Activated naive CD4-positive, alpha-beta T cell (primary cell): ENCODE measurements around the gene GULP1.
"Not testable (repeated sequence)": the region's sequence is repeated elsewhere in the genome, so short reads cannot be mapped to it uniquely, and the experiment has no call there.

Experiments
- DNase-seq, 4 experiments: peaks; one replicate each; lab custom pipeline; 2025; lab: John Stamatoyannopoulos, UW

The GULP1 gene

DNA sequence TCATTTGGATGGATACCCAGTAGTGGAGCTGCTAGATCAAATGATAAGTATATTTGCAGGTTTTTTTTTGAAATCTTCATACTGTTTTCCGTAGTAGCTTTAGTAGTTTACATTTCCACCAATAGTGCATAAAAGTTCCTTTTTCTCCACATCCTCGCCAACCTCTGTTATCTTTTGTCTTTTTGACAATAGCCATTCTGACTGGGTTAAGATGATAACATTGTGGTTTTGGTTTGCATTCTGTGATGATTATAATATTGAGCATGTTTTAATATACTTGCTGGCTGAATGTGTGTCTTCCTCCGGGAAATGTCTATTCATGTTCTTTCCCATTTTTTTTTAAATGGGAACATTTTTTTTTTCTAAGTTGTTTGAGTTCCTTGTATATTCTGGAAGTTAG, 260.0 kb downstream of the GULP1 start:
- no peak for DNase-seq

DNA sequence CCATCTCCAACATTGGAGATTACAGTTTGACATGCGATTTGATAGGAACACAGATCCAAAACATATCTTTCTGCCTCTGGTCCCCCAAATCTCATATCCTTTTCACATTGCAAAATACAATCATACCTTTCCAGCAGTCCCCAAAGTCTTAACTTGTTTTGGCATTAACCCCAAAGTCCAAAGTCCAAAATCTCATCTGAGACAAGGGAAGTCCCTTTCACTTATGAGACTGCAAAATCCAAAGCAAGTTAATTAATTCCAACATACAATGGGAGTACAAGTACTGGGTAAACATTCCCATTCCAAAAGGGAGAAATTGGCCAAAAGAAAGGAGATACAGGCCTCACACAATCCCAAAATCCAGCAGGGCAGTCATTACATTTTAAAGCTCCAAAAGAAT, 265.4 kb downstream of the GULP1 start:
- no peak for DNase-seq

DNA sequence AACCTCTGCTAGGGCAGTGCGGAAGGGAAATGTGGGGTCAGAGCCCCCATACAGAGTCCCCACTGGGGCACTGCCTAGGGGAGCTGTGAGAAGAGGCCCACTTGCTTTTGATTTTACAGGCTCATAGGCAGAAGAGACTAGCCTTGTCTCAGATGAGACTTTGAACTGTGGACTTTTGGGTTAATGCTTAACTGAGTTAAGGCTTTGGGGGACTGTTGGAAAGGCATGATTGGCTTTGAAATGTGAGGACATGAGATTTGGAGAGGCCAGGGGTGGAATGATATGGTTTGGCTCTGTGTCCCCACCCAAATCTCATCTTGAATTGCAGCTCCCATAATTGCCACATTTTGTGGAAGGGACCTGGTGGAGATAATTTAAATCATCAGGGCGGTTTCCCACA, 267.8 kb downstream of the GULP1 start:
- not testable (repeated sequence) for DNase-seq

DNA sequence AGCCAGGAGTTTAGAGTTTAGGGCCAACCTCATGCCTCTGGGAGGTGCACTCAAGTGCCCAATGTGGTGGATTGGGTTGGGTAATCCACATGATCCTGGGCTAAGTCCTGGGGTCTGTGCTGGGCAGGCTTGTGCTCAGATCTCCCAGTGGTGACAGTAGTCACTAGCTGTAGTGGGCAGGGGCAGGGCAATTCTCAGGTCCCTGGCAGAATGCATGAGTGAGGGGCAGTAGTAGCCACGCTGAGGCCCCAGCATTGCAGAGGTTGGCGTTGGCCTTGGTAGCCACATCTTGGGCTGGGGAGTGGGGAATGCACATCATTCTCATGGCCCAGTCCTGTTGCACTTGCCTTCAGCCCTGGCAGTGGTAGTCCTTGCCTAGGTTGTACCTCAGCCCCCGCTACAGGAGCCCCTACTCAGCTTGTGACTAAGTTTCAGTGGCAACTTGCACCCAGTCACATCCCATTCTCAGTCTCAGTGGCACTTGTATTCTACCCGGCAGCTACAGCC, 269.9 kb downstream of the GULP1 start:
- DNase-seq, result no peak

DNA sequence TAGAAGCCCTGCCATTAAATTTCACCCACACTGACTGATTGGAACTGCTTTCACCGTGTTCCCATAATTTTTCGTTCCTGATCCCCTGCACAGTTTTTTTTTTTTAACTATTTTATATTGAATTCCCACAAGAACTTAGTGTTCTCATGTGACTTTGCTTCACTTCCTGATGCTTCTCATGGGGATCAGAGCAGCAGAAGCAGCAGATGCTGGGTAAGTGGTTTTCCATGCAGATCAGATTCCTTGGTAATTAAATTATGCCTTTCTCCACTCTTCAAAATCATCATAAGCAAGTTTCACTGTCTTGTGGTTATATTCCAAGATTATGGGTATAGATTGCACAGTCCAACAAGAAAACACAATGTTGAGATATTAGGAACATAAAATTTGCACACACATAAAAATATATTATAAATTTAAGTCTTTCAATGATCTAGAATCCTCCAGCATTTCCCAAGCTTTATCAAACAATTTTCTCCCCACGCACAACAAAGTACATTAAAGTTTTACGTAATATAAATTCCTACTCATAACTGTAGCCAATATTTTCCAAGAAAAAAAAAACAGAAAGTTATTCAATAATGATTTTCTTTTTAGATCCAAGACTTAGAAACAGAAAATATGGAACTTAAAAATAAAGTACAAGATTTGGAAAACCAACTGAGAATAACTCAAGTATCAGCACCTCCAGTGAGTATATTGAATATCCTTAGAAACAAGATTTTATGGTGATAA, 277.9 kb downstream of the GULP1 start:
- no peak for DNase-seq

DNA sequence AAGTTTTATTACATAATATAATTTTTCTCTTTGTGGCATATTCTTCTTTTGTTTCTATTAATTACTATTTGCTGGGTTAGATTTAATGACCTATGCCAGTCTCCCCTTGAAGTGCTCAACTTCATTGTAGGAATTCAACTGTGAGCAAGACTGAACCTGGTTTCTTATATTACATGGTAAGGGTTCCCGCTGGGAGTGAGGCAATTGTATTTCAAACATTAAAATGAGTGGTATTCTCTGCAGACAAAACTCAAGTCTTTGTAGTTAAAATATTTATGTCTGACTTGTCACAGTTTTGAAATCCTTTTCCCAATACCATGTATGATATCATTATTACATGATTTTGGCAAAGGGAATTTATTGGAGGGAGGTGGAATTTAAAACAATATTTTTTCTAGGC, 278.7 kb downstream of the GULP1 start:
- no peak for DNase-seq

DNA sequence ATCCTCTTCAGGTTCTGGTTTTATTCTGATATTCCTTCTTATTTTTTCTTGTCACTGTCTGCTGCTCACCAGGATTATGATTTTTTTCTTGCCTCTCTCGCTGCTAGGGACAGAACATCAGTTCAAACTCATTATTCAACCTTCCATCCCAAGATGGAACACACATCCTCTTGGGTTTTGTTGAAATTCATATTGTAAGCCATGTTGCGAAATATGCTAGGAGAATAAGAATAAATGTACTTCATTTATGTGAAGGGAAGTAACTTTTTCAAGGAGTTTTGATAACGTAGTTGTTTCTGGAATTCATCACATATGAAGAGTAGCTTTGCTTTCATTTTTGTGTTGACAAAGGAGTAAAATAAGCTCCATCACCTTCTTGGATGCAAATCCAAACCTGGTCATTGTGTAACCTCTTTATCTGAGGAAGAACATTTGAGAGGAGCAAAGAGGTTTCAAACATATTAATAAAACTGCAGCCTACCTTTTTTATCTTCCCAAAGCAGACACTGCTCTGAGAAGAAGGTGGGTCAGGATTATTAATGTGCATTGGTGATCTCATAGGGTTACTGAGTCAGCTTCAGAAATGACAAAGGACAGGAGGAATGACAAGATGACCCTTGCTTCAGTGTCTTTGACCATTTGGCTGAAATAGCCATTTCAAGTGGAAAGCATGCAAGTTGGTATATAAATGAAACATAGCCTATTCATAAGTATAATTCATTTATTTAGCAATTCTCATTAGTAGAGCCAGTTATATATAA, 280.0 kb downstream of the GULP1 start:
- DNase-seq, result no peak

DNA sequence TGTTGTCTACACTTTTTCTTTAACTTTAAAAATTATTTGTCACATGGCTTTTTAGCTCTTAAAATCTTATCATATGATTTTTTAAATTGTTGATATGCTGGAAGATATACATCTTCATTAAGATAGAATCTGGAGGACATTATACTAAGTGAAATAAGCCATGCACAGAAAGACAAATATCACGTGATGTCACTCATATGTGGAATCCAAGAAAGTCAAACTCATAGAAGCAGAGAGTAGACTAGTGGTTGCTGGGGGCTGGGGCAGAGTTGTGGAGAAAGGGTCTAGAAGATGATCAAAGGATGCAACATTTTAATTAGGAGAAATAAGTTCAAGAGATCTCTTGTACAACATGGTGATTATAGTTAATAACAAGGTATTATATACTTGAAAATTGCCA, 280.9 kb downstream of the GULP1 start:
- no peak for DNase-seq

DNA sequence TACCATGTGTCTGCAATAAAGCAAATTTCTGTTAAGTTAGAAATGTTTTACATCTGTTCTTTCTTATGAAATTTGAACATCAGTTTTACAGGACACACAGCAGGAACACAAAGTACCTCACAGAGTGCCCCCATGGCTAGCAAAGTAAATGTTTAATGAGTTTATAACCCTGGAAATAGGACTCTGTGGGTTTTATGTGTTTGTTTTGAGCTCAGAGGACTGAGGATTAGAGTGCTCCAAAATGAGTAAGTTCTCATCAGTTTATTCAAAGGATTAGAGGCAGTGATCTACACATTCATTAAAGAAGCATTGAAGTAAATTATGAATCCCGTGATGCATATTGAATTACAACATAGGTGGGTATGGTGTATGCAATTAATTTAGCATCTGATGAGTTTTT, 281.8 kb downstream of the GULP1 start:
- no peak for DNase-seq

DNA sequence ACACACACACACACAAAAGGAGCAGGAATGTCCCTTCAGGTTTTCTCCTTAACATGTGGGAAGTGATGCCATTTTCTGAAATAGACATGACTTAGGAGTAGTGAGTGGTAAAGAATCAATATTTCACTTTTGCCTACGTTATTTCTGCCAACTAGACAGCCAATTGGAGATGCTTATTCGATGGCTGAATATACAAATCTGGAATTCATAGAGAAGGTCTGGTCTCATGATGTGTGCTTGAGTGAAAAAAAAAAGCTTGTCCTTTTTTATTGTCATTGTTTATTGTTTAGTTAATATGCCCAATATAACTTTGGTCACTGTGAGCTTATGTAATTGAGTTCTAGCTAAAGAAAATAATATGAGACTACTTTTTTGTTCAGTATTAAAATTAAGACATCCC, 284.3 kb downstream of the GULP1 start:
- DNase-seq, result no peak

DNA sequence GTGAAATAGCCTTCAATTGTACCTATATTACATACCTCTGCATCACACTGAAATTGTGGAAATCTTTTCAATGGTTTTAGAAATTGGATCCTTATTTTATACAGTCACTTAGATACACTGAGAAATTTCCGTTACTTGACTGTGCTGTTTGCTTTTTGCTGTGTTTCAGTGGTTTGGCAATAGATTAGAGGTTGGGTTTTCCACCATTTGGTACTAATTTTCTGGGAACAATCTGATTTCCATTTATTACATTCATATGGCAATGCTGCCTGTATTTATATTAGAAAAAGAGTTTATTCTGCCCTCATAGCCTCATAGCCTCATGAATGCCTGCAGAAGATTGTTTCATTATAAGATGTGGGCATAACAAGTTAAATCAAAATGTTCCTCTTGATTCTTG, 285.0 kb downstream of the GULP1 start:
- no peak for DNase-seq

DNA sequence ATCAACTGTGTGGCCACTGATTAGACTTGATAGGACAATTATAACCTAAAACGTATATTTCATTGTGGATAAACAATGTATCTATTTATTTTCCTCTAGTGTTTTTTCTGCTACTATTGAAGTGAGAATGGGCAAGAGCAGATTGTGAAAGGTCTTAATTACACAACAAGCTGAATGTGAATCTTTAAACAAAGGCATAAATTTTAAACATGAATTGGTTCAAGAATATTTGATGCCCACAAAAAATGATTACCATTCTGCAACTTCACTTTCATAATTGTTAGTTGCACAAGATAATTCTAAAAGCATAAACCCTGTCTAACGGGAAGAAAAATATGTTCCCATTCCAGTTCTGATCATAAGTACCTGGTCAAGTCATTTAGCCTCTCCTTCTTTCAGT, 285.6 kb downstream of the GULP1 start:
- DNase-seq, result no peak

DNA sequence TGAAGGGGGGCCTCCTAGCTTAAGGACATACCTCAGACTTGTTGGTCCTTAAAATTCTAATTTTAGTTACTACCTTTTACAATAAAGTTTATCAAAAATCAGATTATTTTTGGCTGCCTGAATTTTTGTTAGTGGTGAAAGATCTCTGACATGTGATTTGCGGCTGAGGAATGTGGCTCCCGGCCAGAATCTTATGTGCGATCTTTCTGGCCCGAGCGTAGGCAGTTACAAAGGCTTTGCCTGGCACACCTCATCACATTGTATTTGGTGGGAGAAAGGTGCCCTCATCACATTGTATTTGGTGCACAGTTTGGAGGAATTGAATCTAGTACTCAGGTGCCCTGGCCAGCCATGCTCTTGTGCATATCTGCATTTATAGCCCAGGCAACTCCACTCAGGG, 289.1 kb downstream of the GULP1 start:
- DNase-seq, result no peak

DNA sequence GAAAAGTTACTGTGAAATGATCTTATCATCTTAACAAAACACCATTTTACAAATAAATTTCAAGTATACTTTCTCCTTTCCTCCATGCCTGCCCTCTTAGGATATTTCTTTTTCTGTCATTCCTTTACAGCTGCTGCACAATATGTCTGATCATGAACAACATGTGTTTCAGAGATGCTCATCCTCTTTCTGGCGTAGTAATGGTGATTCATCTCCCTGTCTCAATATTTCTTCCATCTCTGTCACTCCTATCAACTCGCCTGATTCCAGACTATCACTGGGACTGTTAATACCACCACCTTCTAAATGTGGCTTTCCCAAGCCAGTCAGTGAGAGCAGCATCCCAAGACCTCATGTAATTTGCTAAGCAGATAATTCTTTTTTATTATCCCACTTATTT, 290.5 kb downstream of the GULP1 start:
- no peak for DNase-seq

DNA sequence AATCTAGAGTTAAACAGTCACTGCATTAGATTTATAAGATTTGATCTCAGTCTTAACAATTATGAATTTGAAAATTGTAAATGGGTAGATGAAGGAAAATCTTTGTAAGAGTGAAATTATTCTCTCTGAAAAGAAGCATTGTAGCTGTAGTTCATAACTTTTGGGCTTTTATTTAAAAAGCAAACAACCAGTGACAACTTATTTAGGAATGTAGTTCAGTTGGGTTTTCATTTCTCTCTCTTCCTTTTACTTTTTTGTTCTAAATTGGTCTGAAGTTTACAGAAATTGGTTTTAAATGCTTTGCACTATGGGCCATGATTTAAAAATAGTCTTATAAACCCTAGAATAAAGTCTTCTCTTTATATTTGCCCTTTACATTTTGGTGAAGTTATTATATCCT, 296.6 kb downstream of the GULP1 start:
- DNase-seq, result no peak

DNA sequence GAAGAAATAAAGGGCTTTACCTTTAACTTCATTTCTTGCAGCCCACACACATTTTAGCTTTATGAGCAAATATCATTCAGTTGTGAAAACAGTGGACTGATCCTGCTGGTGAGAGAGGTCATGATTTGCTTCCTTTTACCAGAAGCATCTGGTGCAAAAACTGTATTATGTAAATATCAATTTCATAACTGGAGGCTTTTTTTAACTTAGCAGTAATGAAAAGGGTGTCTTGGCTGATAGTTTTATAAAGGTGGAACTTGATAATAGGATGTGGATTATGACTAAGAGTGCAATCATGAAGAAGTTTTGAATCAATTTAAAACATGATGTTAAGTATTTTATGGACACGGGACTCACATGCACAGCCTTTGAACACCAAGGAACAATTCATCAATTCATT, 304.4 kb downstream of the GULP1 start:
- DNase-seq, result no peak

DNA sequence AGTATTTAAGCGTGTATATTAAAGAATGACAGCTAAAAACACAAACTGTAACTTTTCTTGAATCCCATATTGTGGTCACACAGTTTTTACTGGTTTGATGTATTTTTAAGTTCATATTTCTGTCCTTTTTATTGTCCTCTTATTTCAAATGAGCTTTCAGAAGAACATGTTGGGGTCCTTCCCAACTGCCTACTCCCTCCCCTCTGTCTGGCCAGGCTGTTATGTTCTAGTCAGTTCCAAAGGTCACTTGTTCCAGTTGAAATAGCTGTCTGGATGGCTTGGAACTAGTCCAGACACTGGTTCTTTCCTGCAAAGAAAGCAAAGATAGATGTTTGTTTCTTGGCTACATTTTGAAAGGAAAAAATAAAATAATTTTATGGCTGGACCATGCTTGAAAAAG, 306.9 kb downstream of the GULP1 start:
- no peak for DNase-seq

DNA sequence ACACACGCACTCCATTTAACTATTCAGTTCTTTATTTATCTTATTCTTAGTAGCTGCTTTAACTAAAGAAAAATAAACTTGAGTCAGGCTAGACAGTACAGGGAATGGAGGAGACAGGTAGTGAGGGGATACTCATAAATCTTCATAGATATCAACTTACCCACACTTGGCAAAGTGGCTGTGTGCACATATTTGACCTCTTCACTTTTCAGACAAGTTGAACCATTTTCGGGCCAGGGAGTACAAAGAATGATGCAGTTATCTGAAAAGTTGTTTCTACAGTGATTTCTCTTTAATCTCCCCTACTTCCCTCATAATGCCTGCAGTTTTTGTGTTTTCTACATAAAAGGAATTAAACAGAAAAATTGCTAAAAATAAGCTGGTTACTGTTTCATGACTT, 307.5 kb downstream of the GULP1 start:
- no peak for DNase-seq

DNA sequence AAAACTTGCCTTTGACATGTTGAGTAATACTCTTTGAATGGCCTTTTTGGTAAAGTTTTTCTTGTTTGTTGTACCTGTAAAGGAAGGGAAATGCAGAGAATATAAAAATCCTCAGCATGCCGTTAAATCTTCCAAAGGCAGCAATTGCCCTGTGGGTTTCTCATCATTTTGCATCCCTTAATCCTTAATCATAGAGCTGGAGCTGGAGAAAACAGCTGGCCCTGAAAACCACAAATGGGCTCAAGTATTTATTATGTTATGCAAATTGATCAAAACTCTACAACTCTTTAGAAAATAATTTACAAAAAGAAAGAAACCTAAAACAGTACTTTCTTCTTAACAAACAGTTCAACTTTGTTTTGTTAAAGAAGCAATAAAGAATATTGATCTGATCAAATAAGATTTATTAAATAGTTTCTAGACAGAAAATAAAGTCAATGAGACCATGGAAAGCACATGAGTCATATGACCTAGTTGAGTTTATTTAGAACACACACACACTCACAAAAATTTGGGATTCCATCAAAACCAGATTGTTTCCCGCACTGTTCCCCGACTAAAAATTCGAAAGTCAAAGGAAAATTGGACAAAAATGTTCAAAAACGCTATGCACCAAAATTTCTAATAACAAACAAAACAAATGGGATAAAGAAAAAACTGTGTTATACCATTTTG, 309.0 kb downstream of the GULP1 start:
- DNase-seq, result no peak

DNA sequence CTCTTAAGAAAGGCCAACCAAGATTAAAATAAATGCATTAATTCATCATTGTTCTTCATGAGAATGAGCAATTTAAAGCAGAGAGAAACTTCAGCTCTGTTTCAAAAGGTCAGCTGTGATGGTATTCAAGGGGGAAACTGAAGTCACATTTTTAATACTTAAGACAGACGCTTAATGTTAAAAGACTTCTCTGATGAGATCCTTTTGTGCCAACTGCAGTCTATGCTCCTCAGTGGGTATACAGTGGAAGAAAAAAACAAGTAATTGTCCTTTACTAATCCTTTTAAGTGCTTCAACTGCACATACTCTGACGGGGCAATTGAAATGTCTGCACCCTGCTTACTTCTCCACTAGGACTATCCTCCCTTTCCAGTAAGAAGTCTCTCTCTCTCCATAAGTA, 309.7 kb downstream of the GULP1 start:
- DNase-seq, result no peak

DNA sequence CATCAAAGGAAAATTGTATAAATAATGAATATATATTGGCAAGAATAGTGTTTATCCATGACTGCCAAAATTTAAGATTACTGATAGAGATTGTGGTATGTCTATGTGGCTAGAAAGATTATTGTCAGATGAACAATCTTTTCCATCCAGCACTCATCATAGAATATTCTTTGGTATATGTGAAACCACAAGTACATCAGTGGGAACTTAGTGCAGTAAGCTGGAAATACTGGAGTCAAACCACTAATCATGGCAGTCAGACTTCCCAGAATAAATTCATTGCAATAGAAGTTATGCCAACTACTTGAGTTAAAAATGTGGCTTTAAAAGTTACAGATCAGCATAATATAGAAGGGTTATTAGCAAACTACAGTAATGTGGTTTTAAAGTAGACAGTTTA, 310.3 kb downstream of the GULP1 start:
- DNase-seq, result no peak

DNA sequence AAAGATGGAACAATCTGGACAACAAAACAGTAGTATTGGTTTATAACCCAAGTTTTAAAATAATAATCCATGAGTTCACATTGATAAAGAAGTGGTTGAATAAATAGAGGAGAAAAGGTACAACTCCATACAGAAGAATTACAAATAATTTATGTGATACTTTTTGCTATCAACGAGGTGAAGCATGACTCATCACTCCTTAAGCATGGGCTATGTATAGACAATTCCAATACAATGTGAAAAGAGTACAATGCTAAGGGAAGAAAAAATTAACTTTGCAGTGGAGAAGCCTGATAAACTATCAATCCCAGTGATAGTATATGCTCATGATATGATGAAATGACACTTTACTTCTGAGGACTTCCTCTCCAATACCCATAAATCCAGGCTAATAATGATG, 312.9 kb downstream of the GULP1 start:
- DNase-seq, result no peak
